Measurements from ENCODE around the gene NRARP. TPM values are rescaled to one million over a fixed set of nuclear protein-coding genes. Genes with fewer than 3 reads are reported as not detected.

Gene NRARP
- total and polyA plus RNA-seq, 10 of the 15 experiments (the other 5 are each of a cell fraction or from before 2014, with no cell fraction given), result 0.06 to 9.2 (median 2.2) TPM; not detected in 2

GRCh38 chr9:137251490-137252268 lies 50.4 kb downstream of the NRARP start:
- ATAC-seq, result no peak
- no peaks in the 10 kb centered on the region for H3K27me3 ChIP-seq (replicated peaks in 1 of 2; ENCODE audit: control insufficient read depth in 2 of 2, insufficient read depth in 2 of 2, low read length in 1 of 2)
- no peaks in the 10 kb centered on the region for H3K9me3 ChIP-seq (replicated peaks; ENCODE audit: control insufficient read depth, insufficient read depth, low read length)
- no peak overlapping the region for H3K4me2 ChIP-seq (ENCODE audit: control insufficient read depth, insufficient read depth)
- TF ChIP-seq ZNF274 (IDR thresholded peaks at IDR 0.05; ENCODE audit: insufficient read depth, insufficient read length) (no peak), CBX5 (IDR thresholded peaks at IDR 0.05; ENCODE audit: low read depth) (no peak), BMI1 (IDR thresholded peaks at IDR 0.05; ENCODE audit: borderline replicate concordance) (no peak), SP1 (IDR thresholded peaks at IDR 0.05; ENCODE audit: low read depth, low read length) (no peak), ESRRA (IDR thresholded peaks at IDR 0.05; ENCODE audit: low read length) (no peak), SREBF2 (IDR thresholded peaks at IDR 0.05; ENCODE audit: low read length) (no peak), ZSCAN29 (IDR thresholded peaks at IDR 0.05) (no peak), USF2 (IDR thresholded peaks at IDR 0.05; ENCODE audit: borderline replicate concordance, low read depth, low read length) (no peak)
- H3K4me3 ChIP-seq, result no peak overlapping the region
- peaks cover 15% of the 10 kb centered on the region for H3K79me2 ChIP-seq (ENCODE audit: control insufficient read depth, insufficient read depth, low read length)
- no peaks in the 10 kb centered on the region for H3K36me3 ChIP-seq (ENCODE audit: control insufficient read depth in 2 of 2, insufficient read depth in 2 of 2, low read length in 1 of 2)
- in situ Hi-C loops (cut with MboI), result no loop called here
- no TSS peak for BruUV-seq (replicated peaks)
- no peak overlapping the region for H3K9ac ChIP-seq (ENCODE audit: control insufficient read depth, insufficient read depth, low read length)
- H3K27ac ChIP-seq (ENCODE audit: control insufficient read depth, insufficient read depth), result no peak overlapping the region
- WGBS (ENCODE audit: insufficient coverage, insufficient replicate concordance, low lambda C conversion rate, missing lambda C conversion rate), result 72% methylated on average over 18 of the region's 22 CpGs
- no peak for DNase-seq (ENCODE audit: low read depth, low spot score)
- H4K20me1 ChIP-seq (ENCODE audit: control insufficient read depth, insufficient read depth), result no peaks in the 10 kb centered on the region
- intact Hi-C loops (cut with micrococcal nuclease; ENCODE audit: unreplicated experiment), result no loop called here
- H3K4me1 ChIP-seq (ENCODE audit: control insufficient read depth, insufficient read depth, low read length), result peaks cover 14% of the 10 kb centered on the region
- FAIRE-seq, result no peak
- ChIA-PET POLR2A (interaction anchor here (6.2 kb wide), 1 partner anchor 11 kb away, joined by 112 read pairs; the partner anchor contains the start of gene TUBB4B), SMC1A (ENCODE audit: uncharacterized antibody, unreplicated experiment) (no interaction called here), CTCF (interaction anchor here (1.1 kb wide), 1 partner anchor 15 kb away, joined by 3 read pairs; no protein-coding TSS in a partner anchor), RAD21 (ENCODE audit: unreplicated experiment) (no interaction called here)
- H2AFZ ChIP-seq (ENCODE audit: control insufficient read depth, low read depth, low read length), result no peak overlapping the region

Data from GM12878 (cell line).